ENCODE results near the gene GON4L.
"Not testable (repeated sequence)": the region's sequence is repeated elsewhere in the genome, so short reads cannot be mapped to it uniquely, and the experiment has no call there.

Gene GON4L, protein sequence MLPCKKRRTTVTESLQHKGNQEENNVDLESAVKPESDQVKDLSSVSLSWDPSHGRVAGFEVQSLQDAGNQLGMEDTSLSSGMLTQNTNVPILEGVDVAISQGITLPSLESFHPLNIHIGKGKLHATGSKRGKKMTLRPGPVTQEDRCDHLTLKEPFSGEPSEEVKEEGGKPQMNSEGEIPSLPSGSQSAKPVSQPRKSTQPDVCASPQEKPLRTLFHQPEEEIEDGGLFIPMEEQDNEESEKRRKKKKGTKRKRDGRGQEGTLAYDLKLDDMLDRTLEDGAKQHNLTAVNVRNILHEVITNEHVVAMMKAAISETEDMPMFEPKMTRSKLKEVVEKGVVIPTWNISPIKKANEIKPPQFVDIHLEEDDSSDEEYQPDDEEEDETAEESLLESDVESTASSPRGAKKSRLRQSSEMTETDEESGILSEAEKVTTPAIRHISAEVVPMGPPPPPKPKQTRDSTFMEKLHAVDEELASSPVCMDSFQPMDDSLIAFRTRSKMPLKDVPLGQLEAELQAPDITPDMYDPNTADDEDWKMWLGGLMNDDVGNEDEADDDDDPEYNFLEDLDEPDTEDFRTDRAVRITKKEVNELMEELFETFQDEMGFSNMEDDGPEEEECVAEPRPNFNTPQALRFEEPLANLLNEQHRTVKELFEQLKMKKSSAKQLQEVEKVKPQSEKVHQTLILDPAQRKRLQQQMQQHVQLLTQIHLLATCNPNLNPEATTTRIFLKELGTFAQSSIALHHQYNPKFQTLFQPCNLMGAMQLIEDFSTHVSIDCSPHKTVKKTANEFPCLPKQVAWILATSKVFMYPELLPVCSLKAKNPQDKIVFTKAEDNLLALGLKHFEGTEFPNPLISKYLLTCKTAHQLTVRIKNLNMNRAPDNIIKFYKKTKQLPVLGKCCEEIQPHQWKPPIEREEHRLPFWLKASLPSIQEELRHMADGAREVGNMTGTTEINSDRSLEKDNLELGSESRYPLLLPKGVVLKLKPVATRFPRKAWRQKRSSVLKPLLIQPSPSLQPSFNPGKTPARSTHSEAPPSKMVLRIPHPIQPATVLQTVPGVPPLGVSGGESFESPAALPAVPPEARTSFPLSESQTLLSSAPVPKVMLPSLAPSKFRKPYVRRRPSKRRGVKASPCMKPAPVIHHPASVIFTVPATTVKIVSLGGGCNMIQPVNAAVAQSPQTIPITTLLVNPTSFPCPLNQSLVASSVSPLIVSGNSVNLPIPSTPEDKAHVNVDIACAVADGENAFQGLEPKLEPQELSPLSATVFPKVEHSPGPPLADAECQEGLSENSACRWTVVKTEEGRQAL (N-terminal part only)

GRCh38 chr1:155856975-155857930, at the start of gene GON4L:
TSS of gene GON4L (minus strand) at chr1:155857214. CDS start at chr1:155853780, 3,434 bp downstream.
- DNase-seq = peak; percentile 86

DNA sequence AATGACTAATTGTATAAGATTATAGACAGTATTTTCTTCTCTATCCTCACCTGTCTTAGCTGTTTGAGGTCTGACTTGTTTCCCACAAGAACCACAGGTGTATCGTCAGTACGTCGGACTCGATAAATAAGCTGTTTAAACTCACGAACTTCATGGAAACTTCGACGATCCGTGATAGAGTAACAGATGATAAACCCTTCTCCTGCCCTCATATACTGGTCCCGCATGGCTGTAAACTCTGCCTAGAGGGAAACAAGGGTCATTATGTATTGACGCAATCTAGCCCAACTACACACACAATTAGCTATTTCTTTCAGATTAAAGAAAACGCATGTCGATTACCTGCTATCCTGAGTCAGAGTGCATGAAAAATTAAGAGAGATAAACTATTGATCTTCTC, 47.2 kb upstream of the GON4L start:
- no peak for DNase-seq

- DNase-seq = no peak
Measured at GRCh38 chr1:155900161-155900560, 43.1 kb upstream of the GON4L start.

- DNase-seq = no peak
Measured at GRCh38 chr1:155899683-155900082, 42.7 kb upstream of the GON4L start.

GRCh38 chr1:155898888-155899287, 41.9 kb upstream of the GON4L start:
- no peak for DNase-seq

- no peak for DNase-seq
Measured at GRCh38 chr1:155897746-155898145, 40.7 kb upstream of the GON4L start.

GRCh38 chr1:155896476-155896875, 39.5 kb upstream of the GON4L start:
- not testable (repeated sequence) for DNase-seq

DNA sequence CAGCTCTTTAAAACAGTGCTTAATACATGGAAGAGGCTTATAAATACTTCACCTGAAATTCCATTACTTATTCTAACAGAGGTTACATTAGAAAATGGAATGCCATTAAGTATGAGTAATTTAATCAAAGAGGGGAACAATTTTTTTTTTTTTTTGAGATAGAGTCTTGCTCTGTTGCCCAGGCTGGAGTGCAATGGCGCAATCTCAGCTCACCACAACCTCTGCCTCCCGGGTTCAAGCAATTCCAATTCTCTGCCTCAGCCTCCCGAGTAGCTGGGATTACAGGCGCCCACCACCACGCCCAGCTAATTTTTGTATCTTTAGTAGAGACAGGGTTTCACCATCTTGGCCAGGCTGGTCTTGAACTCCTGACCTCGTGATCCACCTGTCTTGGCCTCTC, 38.6 kb upstream of the GON4L start:
- DNase-seq = not testable (repeated sequence)

GRCh38 chr1:155893389-155894142, 36.6 kb upstream of the GON4L start:
- DNase-seq = no peak

GRCh38 chr1:155892796-155893195, 35.8 kb upstream of the GON4L start:
- no peak for DNase-seq

GRCh38 chr1:155890251-155890650, 33.2 kb upstream of the GON4L start:
- no peak for DNase-seq

DNA sequence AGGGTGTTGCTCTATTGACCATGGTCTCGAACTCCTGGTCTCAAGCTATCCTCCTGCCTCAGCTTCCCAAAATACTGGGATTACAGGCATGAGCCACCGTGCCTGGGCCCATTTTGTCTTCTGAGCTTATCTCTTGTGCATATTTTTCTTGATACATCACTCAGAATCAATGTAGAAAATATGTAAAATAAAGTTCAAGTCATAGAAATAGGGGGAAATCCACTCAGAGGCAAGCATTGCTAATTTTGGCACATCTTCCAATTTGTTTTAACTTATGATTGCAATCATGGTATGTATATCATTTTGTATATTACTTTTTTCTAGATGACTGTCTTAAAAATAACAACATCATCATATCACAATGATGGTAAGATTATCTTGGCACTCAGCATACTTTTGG, 32.6 kb upstream of the GON4L start:
- no peak for DNase-seq

DNA sequence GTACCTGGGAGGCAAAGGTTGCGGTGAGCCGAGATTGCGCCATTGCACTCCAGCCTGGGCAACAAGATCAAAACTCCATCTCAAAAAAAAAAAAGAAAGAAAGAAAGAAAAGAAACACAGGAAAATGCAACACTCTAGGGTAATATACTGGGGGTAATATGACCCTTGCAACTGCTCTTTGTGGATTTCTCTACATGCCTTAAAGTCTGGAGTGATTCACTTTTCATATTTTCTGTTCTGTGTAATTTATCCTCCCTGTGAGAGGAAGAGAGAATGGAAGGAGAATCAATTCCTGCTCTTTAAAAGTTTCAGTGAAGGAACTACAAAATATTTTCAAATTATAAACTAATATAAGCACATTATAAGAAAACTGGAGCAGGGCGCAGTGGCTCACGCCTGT, 31.5 kb upstream of the GON4L start:
- no peak for DNase-seq

DNA sequence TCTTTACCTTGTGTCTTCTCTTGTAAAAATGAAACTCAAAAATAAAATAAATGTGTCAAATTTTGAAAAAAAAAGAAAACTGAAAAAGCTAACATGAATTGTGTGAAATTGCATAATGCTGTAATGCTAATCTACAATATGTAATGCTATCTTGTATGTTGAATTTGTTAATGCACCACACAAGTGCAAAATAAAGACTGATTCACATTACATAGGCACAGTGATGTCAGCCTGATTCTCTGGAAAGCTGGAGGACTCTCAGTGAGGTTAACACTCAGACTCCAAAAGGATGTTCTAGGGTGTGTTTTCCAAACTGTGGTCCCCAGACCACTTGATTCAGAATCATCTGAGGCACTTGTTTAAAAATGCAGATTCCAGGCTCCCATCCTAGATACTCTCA, 28.0 kb upstream of the GON4L start:
- DNase-seq = no peak

DNA sequence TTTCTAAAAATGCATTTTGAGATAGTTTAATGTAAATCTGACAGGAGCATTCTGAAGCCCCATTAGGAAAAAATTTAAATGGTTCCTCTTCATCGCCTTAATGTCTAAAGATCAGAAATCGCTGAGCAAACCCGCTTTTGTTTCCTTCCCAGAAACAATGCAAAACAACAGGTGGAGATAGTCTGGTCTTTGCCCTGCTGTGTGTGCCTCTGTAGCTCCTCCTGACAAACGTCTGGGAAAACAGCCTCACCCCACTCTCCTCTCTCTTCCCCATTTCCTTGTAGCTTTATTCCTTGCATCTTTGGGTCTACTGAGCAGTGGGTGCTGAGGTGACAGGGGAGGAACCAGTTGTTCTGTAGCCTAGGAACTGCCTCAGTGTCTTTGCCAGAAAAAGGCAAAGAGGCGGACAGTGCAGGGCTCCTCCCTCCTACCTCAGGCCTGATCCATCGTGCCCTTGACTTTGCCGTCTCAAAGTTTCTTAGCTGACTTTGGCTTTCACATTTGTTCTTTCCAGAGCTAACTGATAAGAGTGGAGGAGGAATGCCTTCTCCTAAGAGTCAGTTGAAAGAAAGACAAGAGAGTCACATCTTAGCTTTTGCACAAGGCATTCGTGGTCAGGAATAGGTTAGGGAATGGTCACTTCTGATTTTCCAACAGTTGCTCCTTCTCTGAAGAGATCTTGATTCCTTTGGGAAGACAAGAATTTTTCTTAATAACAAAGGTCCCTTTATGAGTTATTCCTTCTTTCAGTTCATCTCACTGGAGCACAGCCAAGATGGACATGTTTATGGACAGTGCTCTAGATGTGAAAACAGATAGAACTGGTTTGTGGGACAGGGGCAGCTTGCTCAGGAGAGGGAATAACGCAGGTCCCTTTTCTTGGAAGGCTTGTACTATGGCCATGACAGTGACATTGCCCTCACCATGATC, 27.3 kb upstream of the GON4L start:
- DNase-seq = no peak

DNA sequence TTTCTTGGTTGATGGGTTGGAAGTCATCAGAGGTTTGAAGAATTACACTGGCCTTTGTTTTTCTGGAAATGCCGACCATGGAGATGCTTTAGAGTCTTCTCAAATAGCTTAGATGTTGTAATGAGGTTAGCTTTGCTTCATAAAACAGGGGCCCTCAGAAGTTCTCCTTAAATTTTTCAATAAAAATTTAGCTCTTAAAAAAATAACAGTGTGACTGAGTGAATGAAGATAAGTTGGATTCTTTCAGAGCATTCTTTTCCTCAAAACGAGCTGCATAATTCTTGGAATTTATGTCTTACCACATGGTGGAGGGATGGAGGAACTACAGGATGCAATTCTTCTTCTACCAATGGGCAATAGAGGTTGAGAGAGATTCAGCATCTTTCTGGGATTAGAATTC, 25.8 kb upstream of the GON4L start:
- no peak for DNase-seq

DNA sequence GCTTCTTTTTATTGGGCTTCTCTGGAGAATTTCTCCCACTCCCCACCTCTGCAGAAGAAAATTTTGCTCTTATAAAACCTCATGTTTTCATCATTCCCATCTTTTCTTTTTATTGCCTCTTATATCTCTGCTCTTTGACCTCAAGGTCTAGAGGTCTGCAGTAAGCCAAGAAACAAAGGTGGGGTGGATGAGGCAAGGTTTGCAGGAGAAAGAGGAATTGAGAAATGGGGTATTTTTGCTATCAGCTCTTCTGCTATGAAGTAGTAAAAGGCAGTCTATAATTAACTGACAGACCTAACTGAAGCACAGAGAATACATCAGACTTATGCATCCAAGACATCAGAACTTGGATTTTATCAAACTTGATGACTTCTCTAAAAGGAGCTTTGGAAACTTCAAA, 25.2 kb upstream of the GON4L start:
- DNase-seq = no peak

DNA sequence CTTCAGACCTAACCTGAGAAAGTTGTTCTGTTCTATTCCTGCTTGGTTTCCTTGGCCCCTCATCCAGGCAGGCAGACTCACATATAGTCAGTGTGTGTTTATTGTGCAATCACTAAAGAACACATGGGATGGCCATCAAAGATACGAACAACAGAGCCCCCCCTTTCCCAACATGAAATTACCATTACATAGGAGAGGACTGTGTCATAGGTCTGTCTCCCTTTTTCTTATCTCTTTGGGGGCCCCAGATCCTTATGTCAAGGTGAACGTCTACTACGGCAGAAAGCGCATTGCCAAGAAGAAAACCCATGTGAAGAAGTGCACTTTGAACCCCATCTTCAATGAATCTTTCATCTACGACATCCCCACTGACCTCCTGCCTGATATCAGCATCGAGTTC, 23.9 kb upstream of the GON4L start:
- no peak for DNase-seq

DNA sequence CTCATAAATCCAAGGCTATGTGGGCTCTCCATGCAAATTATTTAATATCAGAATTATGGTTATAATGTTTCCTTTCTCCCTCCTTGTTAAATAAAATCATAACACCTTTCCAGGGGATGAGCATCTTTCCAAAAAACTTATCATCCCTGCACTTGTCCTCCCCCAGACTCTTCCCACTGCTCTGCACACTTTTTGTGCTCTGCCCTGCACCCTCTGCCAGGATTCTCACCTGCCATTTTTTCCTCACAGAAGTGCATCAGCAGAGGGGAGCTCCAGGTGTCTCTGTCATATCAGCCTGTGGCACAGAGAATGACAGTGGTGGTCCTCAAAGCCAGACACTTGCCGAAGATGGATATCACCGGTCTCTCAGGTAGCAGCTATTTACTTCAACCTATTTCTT, 23.2 kb upstream of the GON4L start:
- no peak for DNase-seq

DNA sequence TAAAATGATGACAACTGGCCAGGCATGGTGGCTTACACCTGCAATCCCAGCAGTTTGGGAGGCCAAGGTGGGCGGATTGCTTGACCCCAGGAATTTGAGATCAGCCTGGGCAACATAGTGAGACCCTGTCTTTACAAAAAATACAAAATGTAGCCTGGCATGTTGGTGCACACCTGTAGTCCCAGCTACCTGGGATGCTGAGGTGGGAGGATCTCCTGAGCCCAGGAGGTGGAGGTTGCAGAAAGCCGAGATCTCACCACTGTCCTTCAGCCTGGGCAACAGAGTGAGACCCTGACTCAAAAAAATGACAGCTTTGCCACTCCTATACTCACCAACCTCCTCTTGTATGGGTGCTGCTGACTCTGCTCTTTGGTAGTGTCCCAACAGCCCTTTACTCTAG, 20.9 kb upstream of the GON4L start:
- no peak for DNase-seq
